A204.1 (cell line): ENCODE measurements around the gene RIMS1.

Experiments used
- FAIRE-seq: peaks from 2 replicates; lab custom pipeline; 2012; peaks lifted over from hg19 to GRCh38; lab: Jason Lieb, UNC

The RIMS1 gene

GRCh38 chr6:72416744-72417465 is 530.6 kb downstream of the RIMS1 start:
- no peak for FAIRE-seq

- no peak for FAIRE-seq
Measured at GRCh38 chr6:72417759-72418158, 531.4 kb downstream of the RIMS1 start.

DNA sequence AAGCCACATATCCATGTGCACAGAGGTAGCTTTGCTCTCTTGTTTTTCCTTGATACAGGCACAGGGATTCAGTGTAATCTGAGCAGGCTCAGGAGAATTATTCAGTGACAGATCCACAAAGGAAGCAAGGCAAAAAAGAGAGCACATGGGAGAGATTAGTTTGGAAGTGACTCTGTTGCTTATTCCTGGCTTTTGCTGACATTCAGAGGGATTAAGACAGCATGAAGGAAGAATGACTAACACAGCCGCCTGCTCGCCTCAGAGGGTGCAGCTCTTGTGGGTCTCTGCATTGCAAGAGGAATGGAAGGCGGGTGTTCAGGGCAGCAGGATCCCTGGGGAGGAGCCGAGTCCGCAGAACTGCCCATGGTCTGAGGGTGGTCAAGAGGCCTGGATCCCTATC is 532.1 kb downstream of the RIMS1 start:
- no peak for FAIRE-seq

DNA sequence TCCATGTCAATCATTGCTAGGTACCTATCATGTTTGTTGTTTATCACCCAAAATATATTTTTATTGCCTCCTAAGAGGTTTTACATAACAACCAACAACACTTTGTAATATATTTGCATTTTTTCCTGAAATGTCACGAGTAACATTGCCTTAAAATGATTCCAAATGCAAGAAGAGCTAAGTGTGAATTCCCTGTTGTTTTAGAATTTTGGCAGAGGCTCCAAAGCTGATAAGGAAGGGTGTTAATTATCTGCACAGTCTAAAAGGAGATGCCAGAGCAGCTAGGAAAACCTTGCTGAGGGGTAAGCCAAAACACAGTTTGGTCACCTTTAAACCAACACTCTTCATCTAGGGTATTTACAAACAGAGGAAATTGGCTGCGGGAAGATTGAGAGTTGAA is 533.6 kb downstream of the RIMS1 start:
- FAIRE-seq, result no peak

GRCh38 chr6:72420409-72420808 is 534.1 kb downstream of the RIMS1 start:
- no peak for FAIRE-seq

- FAIRE-seq, result no peak
Measured at GRCh38 chr6:72421387-72421786, 535.0 kb downstream of the RIMS1 start.

DNA sequence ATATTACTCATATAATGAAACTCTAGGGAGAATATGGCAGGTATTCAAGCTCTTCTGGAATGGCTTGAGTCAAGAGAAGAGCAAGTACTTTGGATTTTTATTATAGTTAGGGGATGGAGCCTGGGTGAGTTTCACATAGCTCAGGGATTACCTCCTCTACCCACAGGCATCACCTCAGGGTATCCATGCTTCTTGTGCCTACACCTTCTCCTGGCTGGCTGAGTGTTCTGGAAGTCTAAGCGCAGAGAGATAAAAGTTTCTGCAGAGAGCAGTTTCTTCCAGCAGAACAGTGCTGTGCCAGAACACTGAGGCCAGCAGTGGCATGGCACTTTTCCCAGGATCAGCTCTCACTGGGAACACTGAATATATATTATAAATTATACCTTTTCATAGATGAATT is 535.8 kb downstream of the RIMS1 start:
- FAIRE-seq, result no peak

DNA sequence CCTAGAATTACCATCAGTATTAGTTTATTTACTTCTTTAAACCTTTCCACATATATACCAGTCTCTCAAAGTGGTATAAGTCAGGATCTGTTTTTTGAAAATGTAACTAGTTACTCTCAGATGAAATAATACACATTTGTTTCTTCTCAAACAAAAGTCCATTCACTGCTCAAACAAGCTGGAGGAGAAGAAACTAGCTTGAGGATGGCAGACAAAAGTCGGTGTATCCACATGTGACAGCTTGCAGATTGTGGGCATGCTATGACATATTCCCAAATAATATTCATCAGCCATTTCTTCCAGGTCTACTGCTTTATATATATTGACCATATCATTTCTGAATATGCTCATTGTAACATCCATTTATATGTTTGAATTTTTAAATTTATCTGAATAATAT is 538.1 kb downstream of the RIMS1 start:
- no peak for FAIRE-seq

DNA sequence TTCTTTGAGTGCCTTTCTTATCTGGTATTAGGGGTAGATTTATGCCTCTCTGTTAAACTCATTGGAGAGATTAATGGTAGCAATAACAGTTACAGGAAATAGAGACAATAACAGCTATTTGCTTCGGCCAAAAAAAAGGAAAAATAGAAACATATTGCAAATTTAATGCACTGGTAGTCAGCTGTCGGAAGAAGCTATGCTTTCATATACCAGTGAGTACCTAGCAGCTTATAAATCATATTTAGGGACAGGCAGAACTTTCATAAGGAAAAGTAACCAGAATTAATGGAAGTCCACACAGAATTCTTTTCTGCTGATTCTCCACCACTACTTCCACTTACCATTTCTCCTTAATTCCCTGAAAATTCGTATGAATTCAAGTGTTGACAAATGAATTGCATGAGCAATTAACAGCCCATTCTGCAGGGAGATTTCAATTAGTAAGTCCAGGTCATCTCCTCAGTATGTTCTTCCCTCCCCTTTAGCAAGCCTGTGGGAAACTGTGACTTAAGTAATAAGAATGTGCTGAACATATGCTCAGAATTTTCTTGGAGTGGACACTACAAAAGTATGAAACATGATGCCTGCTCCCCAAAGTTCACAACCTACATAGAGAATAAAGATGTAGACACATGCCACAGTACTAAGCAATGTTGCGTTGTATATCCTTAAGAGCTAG is 538.8 kb downstream of the RIMS1 start:
- no peak for FAIRE-seq

DNA sequence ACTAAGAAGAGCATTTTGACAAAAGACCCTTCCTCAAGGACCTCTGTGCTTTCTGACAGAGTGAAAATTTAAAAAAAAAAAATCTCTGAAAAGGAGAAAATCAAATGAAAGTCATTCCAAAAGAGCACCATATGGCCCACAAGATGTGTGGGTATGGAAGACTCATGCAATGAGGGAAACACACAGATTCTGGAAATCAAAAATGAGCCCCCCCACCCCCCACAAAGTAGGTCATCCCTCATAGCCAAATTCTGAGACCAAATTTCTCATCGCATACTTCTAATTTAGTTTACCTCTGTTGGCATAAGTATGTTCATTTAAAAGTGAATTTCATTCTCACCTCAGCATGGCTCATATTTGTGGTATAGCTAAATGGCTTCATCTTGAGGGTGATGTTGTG is 554.3 kb downstream of the RIMS1 start:
- FAIRE-seq, result no peak

DNA sequence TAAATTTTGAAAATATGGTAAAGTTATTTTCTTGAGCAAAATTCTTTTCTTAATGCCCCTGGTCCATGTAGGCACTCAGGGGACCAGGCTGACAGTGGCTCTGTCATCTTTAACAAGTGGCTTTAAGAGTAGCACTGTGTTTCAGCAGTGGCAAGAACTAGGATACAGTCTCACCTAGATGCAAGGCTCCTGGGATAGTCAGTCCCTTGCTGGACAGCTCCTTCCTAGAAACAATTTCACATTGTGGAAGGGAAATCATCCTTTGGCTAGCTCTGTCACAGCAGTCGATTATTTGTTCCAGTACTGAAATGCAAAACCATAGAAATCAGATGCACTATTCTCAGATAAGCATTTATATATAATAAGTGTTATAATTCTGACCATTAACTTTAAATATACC is 560.1 kb downstream of the RIMS1 start:
- FAIRE-seq, result no peak
